SK-N-SH (cell line): ENCODE measurements around the gene PCP4.

ENCODE experiments used
- CHD2 ChIP-seq: fragments of 150-350 bp; IDR thresholded peaks from 2 replicates; pipeline ENCODE4 v1.6.1; 2018; ENCODE audit warnings: low read length; ENCODE audit not compliant: partially characterized antibody
- EP300 ChIP-seq, 2 experiments: IDR thresholded peaks; 2 replicates each; pipeline versions ENCODE4 v1.4.0 to v1.6.1; 2012; ENCODE audit warnings: borderline replicate concordance in 1 of 2, low read depth in 1 of 2, low read length in 1 of 2
- FOXJ3 ChIP-seq: sonication (generic); formaldehyde crosslinking; IDR thresholded peaks from 2 replicates; pipeline ENCODE4 v1.5.1; 2020; ENCODE audit warnings: mild to moderate bottlenecking, missing genetic modification reagents
- SIN3A ChIP-seq: IDR thresholded peaks from 2 replicates; pipeline ENCODE4 v1.6.1; 2012; ENCODE audit warnings: low read depth, mild to moderate bottlenecking, low read length, moderate library complexity, borderline replicate concordance
- SMC3 ChIP-seq: IDR thresholded peaks from 2 replicates; pipeline ENCODE4 v1.6.1; 2012; ENCODE audit warnings: low read depth, low read length, improper control_type of control experiment
- YY1 ChIP-seq: IDR thresholded peaks from 2 replicates; pipeline ENCODE4 v1.4.0; 2012; ENCODE audit warnings: low read depth, mild to moderate bottlenecking
- TF ChIP-seq, protein P1 (sequence below): fragments of 200-600 bp; sonication (generic); IDR thresholded peaks from 2 replicates; pipeline ENCODE4 v1.6.1; 2017; ENCODE audit warnings: antibody characterized with exemption, mild to moderate bottlenecking, moderate library complexity

DNA sequence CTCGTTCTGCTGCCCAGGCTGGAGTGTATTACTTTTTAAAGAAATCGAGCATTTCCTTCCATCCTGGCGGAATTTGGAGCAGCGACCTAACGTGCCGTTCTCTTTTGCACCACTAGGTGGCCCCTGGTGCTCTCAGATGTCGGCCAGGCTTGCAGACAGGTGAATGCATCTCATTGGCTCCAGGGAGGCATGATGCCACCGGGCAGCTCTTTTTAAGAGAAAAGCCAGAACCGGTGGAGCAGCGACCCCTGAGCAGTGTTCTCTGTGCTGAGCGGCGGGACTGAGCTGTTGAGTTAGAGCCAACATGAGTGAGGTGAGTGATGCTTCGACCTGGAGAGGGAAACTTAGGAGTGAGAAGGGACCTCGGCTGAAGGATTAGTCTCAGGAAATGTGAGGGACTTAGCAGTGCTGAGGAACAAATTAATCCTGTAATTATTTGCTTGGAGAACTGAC lies at the start of gene PCP4:
- TF ChIP-seq EP300 (IDR thresholded peaks at IDR 0.05; ENCODE audit: borderline replicate concordance in 1 of 2, low read depth in 1 of 2, low read length in 1 of 2) (no peak), FOXJ3 (CRISPR knock-in tag) (no peak), SIN3A (no peak), CHD2 (no peak), YY1 (no peak), SMC3 (peak; percentile 70)
- TF ChIP-seq, protein P1, sequence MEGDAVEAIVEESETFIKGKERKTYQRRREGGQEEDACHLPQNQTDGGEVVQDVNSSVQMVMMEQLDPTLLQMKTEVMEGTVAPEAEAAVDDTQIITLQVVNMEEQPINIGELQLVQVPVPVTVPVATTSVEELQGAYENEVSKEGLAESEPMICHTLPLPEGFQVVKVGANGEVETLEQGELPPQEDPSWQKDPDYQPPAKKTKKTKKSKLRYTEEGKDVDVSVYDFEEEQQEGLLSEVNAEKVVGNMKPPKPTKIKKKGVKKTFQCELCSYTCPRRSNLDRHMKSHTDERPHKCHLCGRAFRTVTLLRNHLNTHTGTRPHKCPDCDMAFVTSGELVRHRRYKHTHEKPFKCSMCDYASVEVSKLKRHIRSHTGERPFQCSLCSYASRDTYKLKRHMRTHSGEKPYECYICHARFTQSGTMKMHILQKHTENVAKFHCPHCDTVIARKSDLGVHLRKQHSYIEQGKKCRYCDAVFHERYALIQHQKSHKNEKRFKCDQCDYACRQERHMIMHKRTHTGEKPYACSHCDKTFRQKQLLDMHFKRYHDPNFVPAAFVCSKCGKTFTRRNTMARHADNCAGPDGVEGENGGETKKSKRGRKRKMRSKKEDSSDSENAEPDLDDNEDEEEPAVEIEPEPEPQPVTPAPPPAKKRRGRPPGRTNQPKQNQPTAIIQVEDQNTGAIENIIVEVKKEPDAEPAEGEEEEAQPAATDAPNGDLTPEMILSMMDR: peak; percentile 53
